Neural progenitor cell (in vitro differentiated cells): ENCODE results near the gene NTM. TPM values are rescaled to one million over a fixed set of nuclear protein-coding genes. Genes with fewer than 3 reads are reported as not detected.

Experiments
- DNase-seq: peaks from one replicate; pipeline ENCODE4 v3.0.0-alpha.2; 2016; ENCODE audit warnings: low spot score
- H2AFZ ChIP-seq: fragments of 200-600 bp; sonication (generic); replicated peaks from 2 replicates; pipeline ENCODE4 v1.6.1; 2016; ENCODE audit warnings: antibody characterized with exemption
- H3F3A ChIP-seq: fragments of 200-600 bp; sonication (generic); 2 replicates; pipeline ENCODE4 v1.6.1; 2016; ENCODE audit warnings: antibody characterized with exemption, low read depth
- H3K27ac ChIP-seq: fragments of 200-600 bp; sonication (generic); 2 replicates; pipeline ENCODE4 v1.5.1; 2016; ENCODE audit warnings: mild to moderate bottlenecking
- H3K27me3 ChIP-seq: fragments of 200-600 bp; sonication (generic); 2 replicates; pipeline ENCODE4 v1.6.1; 2016; ENCODE audit warnings: mild to moderate bottlenecking, moderate library complexity
- H3K36me3 ChIP-seq: fragments of 200-600 bp; sonication (generic); 2 replicates; pipeline ENCODE4 v1.5.1; 2016
- H3K4me1 ChIP-seq: fragments of 200-600 bp; sonication (generic); 2 replicates; pipeline ENCODE4 v1.6.1; 2016; ENCODE audit warnings: mixed run types
- H3K4me2 ChIP-seq: fragments of 200-600 bp; sonication (generic); 2 replicates; pipeline ENCODE4 v1.6.1; 2016
- H3K4me3 ChIP-seq: fragments of 200-600 bp; sonication (generic); 2 replicates; pipeline ENCODE4 v1.5.1; 2016
- H3K79me2 ChIP-seq: fragments of 200-600 bp; sonication (generic); 2 replicates; pipeline ENCODE4 v1.6.1; 2016; ENCODE audit warnings: low read depth
- H3K9ac ChIP-seq: fragments of 200-600 bp; sonication (generic); 2 replicates; pipeline ENCODE4 v1.6.1; 2016
- H3K9me3 ChIP-seq: fragments of 200-600 bp; sonication (generic); 2 replicates; pipeline ENCODE4 v1.5.1; 2016; ENCODE audit warnings: low read depth
- H4K20me1 ChIP-seq: fragments of 200-600 bp; sonication (generic); 2 replicates; pipeline ENCODE4 v1.6.1; 2016; ENCODE audit warnings: low read depth
- H3K27ac Mint-ChIP-seq: 3 replicates; pipeline ENCODE4 v1.8.0; 2021; ENCODE audit warnings: mixed read lengths
- H3K27me3 Mint-ChIP-seq: 2 replicates; pipeline ENCODE4 v1.8.0; 2022; ENCODE audit warnings: low read depth, mild to moderate bottlenecking, inconsistent platforms, moderate library complexity, mixed read lengths; ENCODE audit not compliant: insufficient read depth
- H3K36me3 Mint-ChIP-seq: 3 replicates; pipeline ENCODE4 v1.8.0; 2021; ENCODE audit warnings: mixed read lengths
- H3K4me1 Mint-ChIP-seq: 3 replicates; pipeline ENCODE4 v1.8.0; 2021; ENCODE audit warnings: mixed read lengths
- H3K4me3 Mint-ChIP-seq: 3 replicates; pipeline ENCODE4 v1.8.0; 2021; ENCODE audit warnings: mild to moderate bottlenecking, moderate library complexity, mixed read lengths
- H3K9me3 Mint-ChIP-seq: 3 replicates; pipeline ENCODE4 v1.8.0; 2020; ENCODE audit warnings: mixed read lengths
- EZH2 ChIP-seq: fragments of 200-600 bp; sonication (generic); IDR thresholded peaks from 2 replicates; pipeline ENCODE4 v1.6.1; 2017; ENCODE audit warnings: antibody characterized with exemption, mild to moderate bottlenecking, moderate library complexity
- EZH2phosphoT487 ChIP-seq: fragments of 200-600 bp; sonication (generic); IDR thresholded peaks from 2 replicates; pipeline ENCODE4 v1.6.1; 2017; ENCODE audit warnings: antibody characterized with exemption
- total RNA-seq: library from RNA; depleted of rRNA; stranded (reverse); fragments of >200 nt; gene quantifications from 2 replicates; pipeline ENCODE4 v1.2.3, GENCODE V29; 2015; ENCODE audit warnings: low replicate concordance
- TF ChIP-seq, protein P1 (sequence below): fragments of 200-600 bp; sonication (generic); IDR thresholded peaks from 2 replicates; pipeline ENCODE4 v1.5.1; 2017; ENCODE audit warnings: antibody characterized with exemption, mild to moderate bottlenecking

NTM gene
- total RNA-seq, 1 donor from 2014 or later = 4.3 TPM

DNA sequence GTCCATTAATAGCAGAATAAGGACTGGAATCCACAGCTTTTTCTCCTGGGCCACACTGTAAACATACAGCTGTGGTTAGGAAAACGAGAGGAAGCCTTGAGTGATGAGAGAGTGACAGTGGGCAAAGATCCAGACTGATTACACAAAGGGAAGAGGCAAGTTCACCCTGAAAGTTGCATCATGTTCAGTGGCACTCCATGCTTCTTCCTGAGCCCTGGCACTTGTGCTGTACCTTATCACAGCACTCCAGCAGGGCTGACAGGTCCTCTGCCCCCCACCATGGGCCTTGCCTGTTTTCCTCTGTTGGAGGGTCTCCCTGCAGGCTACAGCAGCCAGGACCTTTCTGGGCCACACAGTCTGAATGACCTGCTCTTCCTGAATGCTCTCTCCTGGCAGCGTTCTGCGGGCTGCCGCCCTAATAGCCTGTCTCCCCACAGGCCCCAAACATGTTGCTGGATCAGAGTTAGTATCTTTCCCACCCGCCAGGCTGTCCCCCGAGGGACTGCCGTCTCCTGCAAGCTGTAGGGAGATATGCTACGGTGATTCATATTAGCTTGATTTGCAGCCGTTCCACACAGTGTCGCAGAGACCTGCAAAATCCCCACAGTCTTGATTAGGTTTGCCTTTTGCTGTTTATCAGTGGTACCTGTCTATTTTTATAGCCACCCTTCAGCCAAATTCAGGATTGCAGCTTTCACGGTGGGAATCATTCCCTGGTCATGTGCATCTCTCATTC lies 60.2 kb downstream of the NTM start:
- no peak overlapping the region for H3K9ac ChIP-seq
- no peak overlapping the region for H3K27ac Mint-ChIP-seq
- no peaks in the 10 kb centered on the region for H3K36me3 ChIP-seq
- H4K20me1 ChIP-seq = no peaks in the 10 kb centered on the region
- H3K4me1 ChIP-seq = no peaks in the 10 kb centered on the region
- no peaks in the 10 kb centered on the region for H3K27me3 ChIP-seq
- H3K9me3 Mint-ChIP-seq = peaks cover 6% of the 10 kb centered on the region
- H3K79me2 ChIP-seq = no peaks in the 10 kb centered on the region
- no peak overlapping the region for H3K4me3 ChIP-seq
- H3K4me1 Mint-ChIP-seq = no peaks in the 10 kb centered on the region
- no peaks in the 10 kb centered on the region for H3K36me3 Mint-ChIP-seq
- no peak overlapping the region for H3K27ac ChIP-seq
- TF ChIP-seq EZH2phosphoT487 (no peak), EZH2 (no peak)
- no peaks in the 10 kb centered on the region for H3K9me3 ChIP-seq
- peaks cover 3% of the 10 kb centered on the region for H3K27me3 Mint-ChIP-seq
- DNase-seq = no peak
- H3K4me2 ChIP-seq = no peak overlapping the region
- no peak overlapping the region for H2AFZ ChIP-seq
- H3F3A ChIP-seq = no peaks in the 10 kb centered on the region
- peak overlapping the region; percentile 3 for H3K4me3 Mint-ChIP-seq

DNA sequence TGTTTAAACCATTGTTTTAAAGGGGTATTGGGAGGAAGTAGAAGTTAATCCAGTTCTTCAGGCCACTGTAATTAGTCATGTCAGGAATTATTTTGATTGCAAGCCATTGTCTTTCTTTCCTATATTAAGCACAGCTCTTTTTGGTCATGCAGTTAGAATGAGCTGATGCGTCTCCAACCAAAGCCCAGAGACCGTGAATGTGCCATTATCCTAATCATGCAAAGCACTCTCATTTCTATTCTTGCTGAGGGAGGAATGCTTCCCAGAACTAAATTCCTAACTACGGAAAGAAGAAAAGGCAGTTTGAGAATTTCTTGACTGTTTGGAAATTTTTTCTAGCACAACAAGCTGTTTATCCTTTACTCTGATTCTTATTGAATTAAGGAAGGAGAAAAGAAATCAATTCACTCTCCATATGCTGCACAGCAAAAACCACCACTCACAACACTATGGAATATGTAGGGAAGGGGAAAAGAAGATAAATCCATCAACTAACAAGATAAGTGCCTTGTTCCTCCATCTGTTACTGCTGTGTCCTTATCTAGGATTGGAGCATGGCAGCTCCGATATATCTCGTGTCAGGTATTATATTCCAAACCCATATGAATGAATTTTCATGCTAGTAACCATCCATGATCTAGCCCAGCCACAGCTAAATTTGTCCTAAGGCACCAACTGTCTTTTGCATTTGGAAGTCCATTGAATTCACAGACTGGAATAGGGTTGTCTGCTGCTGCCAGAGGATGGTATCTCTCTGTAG lies 70.8 kb downstream of the NTM start:
- no peak overlapping the region for H3K9ac ChIP-seq
- Mint-ChIP-seq H3K27me3 (peaks cover 2% of the 10 kb centered on the region), H3K4me3 (no peak overlapping the region), H3K27ac (no peak overlapping the region), H3K36me3 (peaks cover 1% of the 10 kb centered on the region), H3K4me1 (no peaks in the 10 kb centered on the region), H3K9me3 (peaks cover 22% of the 10 kb centered on the region)
- no peaks in the 10 kb centered on the region for H3K4me1 ChIP-seq
- no peaks in the 10 kb centered on the region for H3K27me3 ChIP-seq
- no peak overlapping the region for H2AFZ ChIP-seq
- no peak for DNase-seq
- no peak overlapping the region for H3K4me2 ChIP-seq
- H3K9me3 ChIP-seq = no peaks in the 10 kb centered on the region
- H3K36me3 ChIP-seq = no peaks in the 10 kb centered on the region
- TF ChIP-seq, protein P1, sequence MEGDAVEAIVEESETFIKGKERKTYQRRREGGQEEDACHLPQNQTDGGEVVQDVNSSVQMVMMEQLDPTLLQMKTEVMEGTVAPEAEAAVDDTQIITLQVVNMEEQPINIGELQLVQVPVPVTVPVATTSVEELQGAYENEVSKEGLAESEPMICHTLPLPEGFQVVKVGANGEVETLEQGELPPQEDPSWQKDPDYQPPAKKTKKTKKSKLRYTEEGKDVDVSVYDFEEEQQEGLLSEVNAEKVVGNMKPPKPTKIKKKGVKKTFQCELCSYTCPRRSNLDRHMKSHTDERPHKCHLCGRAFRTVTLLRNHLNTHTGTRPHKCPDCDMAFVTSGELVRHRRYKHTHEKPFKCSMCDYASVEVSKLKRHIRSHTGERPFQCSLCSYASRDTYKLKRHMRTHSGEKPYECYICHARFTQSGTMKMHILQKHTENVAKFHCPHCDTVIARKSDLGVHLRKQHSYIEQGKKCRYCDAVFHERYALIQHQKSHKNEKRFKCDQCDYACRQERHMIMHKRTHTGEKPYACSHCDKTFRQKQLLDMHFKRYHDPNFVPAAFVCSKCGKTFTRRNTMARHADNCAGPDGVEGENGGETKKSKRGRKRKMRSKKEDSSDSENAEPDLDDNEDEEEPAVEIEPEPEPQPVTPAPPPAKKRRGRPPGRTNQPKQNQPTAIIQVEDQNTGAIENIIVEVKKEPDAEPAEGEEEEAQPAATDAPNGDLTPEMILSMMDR = no peak
- TF ChIP-seq EZH2 (no peak), EZH2phosphoT487 (no peak)
- no peak overlapping the region for H3K4me3 ChIP-seq
- H3K27ac ChIP-seq = no peak overlapping the region
- no peaks in the 10 kb centered on the region for H4K20me1 ChIP-seq
- no peaks in the 10 kb centered on the region for H3F3A ChIP-seq
- H3K79me2 ChIP-seq = no peaks in the 10 kb centered on the region

DNA sequence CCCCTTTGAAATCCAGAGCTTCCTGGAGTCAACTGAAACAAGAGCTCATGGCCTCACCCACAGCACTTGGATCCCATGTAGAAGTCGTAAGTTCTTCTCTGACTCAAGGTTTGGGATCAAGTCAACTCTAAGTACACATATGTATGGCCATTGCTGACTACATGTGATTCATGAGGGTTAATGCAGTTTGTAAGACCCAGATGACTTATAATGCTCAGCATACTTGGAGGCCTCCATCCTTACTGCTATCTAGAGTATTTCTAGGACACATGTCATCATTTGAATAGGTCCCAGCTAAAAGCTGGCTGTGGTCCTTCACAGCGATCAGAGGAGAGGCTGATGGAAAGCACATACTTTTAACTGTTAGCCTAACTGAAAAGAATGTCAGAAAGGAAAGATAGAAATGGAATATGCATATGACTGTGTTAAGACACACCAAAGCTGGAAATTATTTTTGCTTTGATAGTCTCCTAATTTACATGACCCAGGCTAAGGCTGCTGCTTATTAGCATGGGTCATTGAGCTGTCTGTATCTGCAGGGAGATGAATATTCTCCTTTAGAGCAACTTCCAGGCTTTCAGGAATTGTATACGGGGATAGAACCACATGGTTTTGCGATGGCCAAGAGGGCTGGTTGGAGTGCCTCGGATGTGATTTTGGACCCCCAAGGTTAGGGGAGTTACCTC lies 76.3 kb downstream of the NTM start:
- Mint-ChIP-seq H3K9me3 (peaks cover 3% of the 10 kb centered on the region), H3K4me1 (peaks cover 7% of the 10 kb centered on the region), H3K27me3 (peaks cover 11% of the 10 kb centered on the region), H3K4me3 (no peak overlapping the region), H3K36me3 (no peaks in the 10 kb centered on the region), H3K27ac (no peak overlapping the region)
- Histone ChIP-seq H3K36me3 (no peaks in the 10 kb centered on the region), H3K9me3 (no peaks in the 10 kb centered on the region), H3K27me3 (no peaks in the 10 kb centered on the region), H2AFZ (peak overlapping the region; percentile 34), H3K4me3 (no peak overlapping the region), H3F3A (no peaks in the 10 kb centered on the region), H3K79me2 (no peaks in the 10 kb centered on the region), H3K4me2 (no peak overlapping the region), H3K9ac (no peak overlapping the region), H3K27ac (no peak overlapping the region), H3K4me1 (peaks cover 7% of the 10 kb centered on the region), H4K20me1 (no peaks in the 10 kb centered on the region)
- TF ChIP-seq EZH2phosphoT487 (no peak), EZH2 (no peak)
- TF ChIP-seq, protein P1 = no peak
- no peak for DNase-seq
